ENCODE results near the gene CARD8.

CARD8 gene

DNA sequence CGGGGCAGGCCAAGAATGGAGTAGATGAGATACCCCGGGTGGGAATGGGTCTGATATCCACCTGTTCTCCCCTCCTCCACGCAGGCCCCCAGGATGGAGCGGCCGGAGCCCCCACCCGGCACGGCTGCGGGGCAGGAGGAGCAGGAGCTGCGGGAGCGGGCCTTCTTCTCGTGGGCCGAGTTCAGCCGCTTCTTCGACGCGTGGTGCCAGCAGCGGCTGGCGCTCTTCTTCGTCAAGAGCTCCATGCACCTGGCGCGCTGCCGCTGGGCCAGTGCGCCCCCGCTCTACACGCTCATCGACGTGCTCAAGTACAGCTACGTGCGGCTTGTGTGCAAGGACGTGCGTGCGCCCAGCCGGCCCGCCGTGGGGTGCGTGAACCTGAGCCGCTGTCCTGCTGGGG is 84.0 kb downstream of the CARD8 start:
- no peak for DNase-seq (ENCODE audit: low read depth in 2 of 2)

DNA sequence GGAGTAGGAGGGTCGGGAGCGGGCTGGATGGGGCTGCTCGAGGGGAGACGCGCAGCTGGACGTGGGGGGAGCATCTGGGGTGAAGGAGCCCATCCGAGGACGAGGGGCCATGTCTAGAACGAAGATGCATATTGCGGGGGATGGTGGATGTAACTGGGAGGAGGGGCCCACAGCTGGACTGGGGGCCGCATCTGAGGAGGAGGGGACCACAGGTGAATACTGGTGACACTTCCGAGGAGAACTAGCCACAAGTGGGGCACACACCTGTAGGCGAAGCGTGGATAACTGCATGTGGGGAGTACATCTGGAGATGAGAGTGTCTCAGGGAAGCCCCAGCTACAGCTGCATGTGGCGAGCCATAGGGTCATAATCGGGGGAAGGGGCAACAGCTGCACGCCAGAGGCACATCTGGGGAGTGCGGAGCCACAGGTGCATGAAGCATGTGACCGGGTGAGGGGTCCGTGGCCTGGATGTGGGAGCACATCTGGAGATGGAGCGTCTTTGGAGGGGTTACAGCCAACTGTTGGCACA is 84.8 kb downstream of the CARD8 start:
- DNase-seq (ENCODE audit: low read depth in 2 of 2), result no peak

DNA sequence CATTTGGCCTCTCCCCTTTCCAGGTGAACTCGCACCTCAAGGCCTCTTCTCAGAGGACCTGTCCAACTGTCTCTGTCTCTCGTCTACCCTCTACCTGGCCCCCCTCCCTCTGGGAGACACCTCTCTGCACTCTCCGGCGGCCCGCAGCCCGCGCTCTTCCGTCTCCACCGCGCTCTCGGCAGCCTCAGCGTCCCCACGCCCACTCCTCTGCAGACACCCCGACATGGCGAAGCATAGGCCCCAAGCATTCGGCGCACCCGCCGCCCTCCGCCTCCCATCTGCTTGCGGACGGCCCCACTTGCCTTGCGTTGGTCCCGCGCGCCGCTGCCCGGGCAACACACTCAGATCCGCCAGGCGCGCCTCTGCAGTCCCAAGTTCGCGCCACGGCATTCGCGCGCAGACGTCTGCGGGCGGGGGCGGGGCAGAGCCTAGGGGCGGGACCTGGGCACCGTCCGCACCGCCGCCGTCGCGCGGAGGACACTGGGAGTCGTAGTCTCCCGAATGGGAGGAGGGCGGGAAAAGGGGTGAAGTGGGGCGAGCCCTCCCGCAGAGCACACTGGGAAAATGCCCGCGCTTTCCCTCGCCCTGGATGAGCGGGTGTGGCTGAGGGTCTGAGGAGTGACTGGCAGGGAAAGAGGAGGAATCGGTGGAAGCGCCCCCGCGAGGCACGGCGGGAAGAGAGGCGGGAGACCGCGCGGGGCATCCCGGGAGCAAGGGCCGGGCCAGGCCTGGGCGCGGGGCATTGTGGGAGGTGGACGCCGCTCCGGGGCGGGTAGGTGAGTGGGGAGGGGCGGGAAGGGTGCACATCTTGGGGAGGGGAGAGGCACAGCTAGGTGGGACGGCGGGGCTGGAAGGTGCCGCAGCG is 85.5 kb downstream of the CARD8 start, which contains the start of the genes LIG1 and ZSWIM9:
TSS of gene LIG1 (minus strand) at position 406 of the 865 bp plus-strand sequence. CDS start 4,778 bp downstream, outside the sequence.
TSS of gene ZSWIM9 (plus strand) at position 742 of the 865 bp plus-strand sequence. CDS start 1,123 bp downstream, outside the sequence.
- peak; percentile 77 to 81 for DNase-seq (ENCODE audit: low read depth in 2 of 2)

DNA sequence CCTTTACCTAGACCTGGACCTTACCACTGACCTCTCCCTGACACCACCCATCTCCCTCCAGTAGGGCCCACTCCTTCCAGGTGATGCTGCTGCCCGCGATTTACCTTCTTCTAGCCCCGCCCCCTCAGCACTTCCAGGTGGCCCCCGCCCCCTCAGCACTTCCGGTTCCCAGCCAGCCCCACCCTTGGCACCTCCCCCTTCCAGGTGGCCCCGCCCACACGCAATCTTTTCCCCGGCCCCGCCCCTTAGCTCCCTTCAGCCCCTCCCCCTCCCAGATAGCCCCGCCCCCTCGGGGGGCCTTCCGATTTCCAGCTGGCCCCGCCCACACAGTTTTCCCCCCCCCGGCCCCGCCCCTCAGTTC is 86.2 kb downstream of the CARD8 start:
- DNase-seq (ENCODE audit: low read depth in 2 of 2), result peak; percentile 83 to 88

DNA sequence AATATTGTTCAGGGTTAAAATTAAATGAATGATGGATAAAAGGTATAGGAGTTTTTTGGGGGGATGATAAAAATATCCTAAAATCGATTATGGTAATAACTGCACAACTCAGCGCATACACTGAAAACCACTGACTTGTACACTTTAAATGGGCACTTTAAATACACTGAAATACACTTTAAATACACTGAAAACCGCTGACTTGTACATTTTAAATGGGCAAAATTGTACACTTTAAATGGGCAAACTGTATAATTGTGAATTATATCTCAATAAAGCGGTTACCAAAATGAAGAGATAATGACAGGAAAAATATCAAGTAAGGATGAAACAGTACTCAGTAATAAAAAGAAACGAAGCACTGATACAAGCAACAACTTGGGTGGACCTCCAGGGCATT is 87.0 kb downstream of the CARD8 start:
- no peak for DNase-seq (ENCODE audit: low read depth in 2 of 2)

DNA sequence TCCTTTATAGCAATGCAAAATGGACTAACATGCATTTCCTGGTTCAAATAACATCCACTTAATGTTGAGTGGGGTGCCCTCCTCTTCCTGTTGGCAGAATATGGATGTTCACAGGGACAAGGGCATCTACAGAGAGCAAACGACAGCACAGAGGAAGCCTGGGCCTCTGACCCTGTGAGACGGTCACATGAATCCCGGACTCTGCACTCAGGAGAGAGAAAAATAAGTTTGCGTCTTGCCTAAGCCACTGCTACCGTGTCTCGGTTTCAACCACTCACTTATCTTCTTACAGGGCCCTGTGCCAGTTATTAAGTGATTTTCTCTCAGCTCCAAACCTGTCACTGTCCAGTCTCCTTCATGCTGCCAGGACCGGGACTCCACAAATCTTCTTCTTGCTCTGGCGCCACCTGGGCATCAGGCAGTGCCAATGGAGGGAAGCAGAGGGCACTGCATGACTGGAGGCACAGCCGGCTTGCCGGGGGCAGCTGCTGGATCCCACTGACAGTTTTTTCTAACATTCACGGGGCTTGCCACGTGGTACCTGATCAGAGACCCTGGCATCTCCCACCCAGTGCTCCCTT is 97.4 kb downstream of the CARD8 start:
- no peak for DNase-seq (ENCODE audit: low read depth in 2 of 2)
